Measurements from ENCODE around the gene ICA1L. TPM values are rescaled to one million over a fixed set of nuclear protein-coding genes. Genes with fewer than 3 reads are reported as not detected.
A peak's percentile ranks its signal among the peaks of the same experiment; 100 is the strongest.

ICA1L gene
- total and polyA plus RNA-seq, 2 of the 13 experiments (the other 11 are each of a cell fraction or from before 2014, with no cell fraction given): 1.5 to 2.4 TPM

- TF ChIP-seq ZNF274 (CRISPR knock-in tag; IDR thresholded peaks at IDR 0.05) (0 out of 2 replicates have a peak, but pooled peaks have one; percentile 56), ZNF792 (CRISPR knock-in tag; IDR thresholded peaks at IDR 0.05) (no peak), ZNF652 (CRISPR knock-in tag; IDR thresholded peaks at IDR 0.05; ENCODE audit: borderline replicate concordance, low read depth) (no peak), ZNF790 (CRISPR knock-in tag; IDR thresholded peaks at IDR 0.05; ENCODE audit: borderline replicate concordance) (0 out of 2 replicates have a peak, but pooled peaks have one; percentile 68), ZNF143 (CRISPR knock-in tag; IDR thresholded peaks at IDR 0.05) (no peak), ARID5B (CRISPR knock-in tag; IDR thresholded peaks at IDR 0.05) (0 out of 2 replicates have a peak, but pooled peaks have one; percentile 39), NCOA1 (CRISPR knock-in tag; IDR thresholded peaks at IDR 0.05) (no peak), ZNF598 (CRISPR knock-in tag; IDR thresholded peaks at IDR 0.05; ENCODE audit: borderline replicate concordance) (peak; percentile 67; the same call in 1 of the 2 replicates), CBFB (CRISPR knock-in tag; IDR thresholded peaks at IDR 0.05) (no peak), ZBTB40 (IDR thresholded peaks at IDR 0.05) (no peak), ZBTB40 (CRISPR knock-in tag; IDR thresholded peaks at IDR 0.05) (no peak), NR2F2 (IDR thresholded peaks at IDR 0.05; ENCODE audit: borderline replicate concordance, low read depth) (0 out of 2 replicates have a peak, but pooled peaks have one; percentile 52), NFIB (CRISPR knock-in tag; IDR thresholded peaks at IDR 0.05; ENCODE audit: borderline replicate concordance) (no peak), MTERF4 (CRISPR knock-in tag; IDR thresholded peaks at IDR 0.05) (peak; percentile 78; the same call in 1 of the 2 replicates), KDM2A (CRISPR knock-in tag; IDR thresholded peaks at IDR 0.05; ENCODE audit: borderline replicate concordance, low read depth) (no peak), ZBTB21 (CRISPR knock-in tag; IDR thresholded peaks at IDR 0.05) (no peak), ZNF619 (CRISPR knock-in tag; IDR thresholded peaks at IDR 0.05) (0 out of 2 replicates have a peak, but pooled peaks have one; percentile 30)
Observed at GRCh38 chr2:202911203-202911511, 39.6 kb upstream of the ICA1L start (continued).

Measured in HepG2 (cell line).